GM19043 (cell line): ENCODE measurements around the gene FHIT.
"Not testable (repeated sequence)": the region's sequence is repeated elsewhere in the genome, so short reads cannot be mapped to it uniquely, and the experiment has no call there.

Experiments
- ATAC-seq: cut with Tn5 transposase; IDR thresholded peaks from one replicate; pipeline ENCODE4 v1.9.1; 2021; ENCODE audit warnings: low read depth; ENCODE audit not compliant: unreplicated experiment

FHIT gene

DNA sequence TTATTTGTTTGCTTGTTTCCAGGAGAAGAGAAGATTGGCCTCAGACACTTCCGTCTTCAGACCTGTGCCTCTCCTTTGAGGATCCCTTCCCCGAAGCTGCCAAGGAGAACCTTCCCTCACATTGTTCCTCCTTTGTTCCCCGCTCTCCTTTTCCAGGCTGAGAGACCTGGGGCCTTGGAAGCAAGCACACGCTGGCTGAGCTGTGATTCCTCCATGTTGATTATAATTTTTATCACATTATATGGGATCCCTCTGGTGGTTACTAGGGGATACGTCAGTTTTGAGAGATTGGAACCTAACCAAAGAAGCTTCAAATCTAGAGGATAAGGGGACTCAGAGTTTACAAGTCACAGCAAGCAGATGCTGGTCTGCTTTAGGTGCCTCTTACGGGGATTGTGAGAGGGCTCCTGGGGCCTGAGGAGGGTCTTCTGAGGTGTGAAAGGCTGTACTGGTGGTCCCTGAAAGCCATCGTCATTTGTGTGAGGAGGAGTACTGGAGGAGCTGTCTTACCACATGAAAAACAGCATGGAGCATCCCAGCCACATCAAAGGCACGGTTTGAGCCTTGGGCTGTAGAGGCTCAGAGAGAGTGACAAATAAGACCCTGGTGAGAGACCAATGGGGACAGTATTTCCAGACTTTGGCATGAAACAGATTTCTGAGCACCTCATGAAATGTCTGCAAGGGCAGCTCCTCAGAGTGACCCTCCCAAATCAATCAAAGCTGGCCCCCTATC, 1441.4 kb downstream of the FHIT start:
- ATAC-seq: no peak

DNA sequence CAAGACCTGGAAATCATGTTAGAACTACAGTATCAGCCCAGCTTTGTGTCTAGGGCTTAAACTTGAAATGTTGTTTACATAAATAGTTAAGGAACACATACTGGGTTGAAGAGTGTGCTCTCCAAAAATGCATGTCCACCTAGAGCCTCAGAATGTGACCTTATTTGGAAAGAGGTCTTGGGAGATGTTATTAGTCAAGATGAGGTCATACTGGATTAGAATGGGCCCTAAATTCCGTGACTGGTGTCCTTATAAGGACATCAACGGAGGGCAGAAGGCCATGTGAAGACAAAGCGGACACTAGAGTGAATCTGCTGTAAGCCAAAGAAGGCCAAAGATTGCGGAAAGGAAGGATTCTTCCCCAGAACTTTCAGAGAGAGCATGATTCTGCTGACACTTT, 1442.2 kb downstream of the FHIT start:
- no peak for ATAC-seq

DNA sequence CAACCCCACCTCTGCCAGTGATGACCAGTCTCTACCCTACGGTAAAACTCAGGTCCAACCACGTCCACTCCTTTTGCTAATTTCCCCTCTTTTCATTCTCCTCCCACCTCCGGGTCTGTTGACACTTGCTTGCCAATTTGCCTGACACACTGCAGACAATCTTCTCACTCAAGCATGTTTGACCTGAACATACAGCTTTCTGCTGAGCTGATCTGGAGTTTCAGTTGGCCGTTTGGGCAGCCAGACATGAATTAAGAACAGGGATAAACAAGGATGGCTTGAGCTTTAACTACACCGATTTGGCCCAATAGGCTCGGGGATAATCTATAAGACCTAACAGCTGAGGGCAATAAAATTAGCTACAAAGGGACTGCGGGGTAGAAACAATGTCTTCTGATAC, 1442.8 kb downstream of the FHIT start:
- no peak for ATAC-seq

DNA sequence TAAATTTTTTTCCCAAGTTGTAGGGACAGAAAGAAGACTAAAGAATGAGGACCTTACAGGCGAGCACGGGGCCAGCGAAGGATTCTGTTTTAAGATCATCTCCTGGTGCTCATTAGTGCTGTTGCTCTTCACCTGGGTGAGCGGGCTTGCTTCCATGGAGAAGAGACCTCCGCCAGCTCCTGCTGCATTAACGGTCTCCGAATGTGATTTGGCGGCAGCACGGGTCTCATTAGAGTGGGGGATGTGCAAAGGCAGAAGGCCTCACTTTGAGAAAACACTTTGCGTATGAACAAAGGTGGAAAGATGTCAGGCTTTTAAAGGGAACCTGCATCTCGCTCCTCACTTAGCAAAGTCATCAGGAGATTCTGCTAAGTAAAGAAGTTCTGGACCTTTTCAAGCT, 1448.0 kb downstream of the FHIT start:
- ATAC-seq: no peak

DNA sequence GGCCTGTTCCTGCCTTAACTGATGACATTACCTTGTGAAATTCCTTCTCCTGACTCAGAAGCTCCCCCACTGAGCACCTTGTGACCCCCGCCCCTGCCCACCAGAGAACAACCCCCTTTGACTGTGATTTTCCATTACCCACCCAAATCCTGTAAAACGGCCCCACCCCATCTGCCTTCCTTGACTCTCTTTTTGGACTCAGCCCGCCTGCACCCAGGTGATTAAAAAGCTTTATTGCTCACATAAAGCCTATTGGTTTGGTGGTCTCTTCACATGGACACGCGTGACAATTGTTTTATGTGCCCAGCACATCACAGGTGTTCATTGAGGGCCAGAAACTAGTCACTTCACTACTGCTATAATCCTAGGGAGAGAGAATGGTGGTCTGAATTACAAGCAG, 1448.8 kb downstream of the FHIT start:
- ATAC-seq: not testable (repeated sequence)

DNA sequence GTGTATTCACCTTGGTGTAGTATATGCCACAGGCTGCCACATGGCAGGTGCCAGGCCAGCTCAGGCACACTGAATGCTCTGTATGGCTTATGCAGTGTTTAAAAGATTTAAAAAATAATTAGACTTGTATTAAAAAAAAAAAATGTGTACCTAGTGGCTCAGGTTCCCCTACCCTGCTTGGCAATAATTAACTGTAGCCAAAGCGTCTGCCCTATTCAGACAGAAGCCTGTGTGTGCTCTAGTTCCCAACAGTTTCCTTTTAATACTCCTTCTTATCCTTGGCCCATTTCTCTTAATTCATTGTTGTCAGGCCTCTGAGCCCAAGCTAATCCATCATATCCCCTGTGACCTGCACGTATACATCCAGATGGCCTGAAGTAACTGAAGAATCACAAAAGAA, 1449.2 kb downstream of the FHIT start:
- no peak for ATAC-seq

DNA sequence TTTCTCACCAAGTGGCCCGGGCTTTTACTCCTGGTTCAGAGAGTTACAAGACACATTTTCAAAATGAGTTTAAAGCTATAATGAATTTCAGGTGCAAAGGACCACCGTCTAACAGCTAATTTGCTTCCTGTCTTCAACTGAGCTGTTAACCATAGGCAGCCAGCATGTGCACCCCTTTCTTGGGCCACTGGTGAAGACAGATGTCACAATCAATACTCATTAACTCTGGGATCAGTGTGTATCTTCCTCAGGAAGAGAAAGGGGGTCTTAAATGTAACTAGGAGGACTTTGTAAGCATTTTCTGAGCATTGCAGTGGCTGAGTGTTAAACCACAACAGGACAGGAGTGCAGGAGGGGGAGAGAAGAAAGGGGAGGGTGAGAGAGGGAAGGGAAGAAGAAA, 1450.8 kb downstream of the FHIT start:
- no peak for ATAC-seq

DNA sequence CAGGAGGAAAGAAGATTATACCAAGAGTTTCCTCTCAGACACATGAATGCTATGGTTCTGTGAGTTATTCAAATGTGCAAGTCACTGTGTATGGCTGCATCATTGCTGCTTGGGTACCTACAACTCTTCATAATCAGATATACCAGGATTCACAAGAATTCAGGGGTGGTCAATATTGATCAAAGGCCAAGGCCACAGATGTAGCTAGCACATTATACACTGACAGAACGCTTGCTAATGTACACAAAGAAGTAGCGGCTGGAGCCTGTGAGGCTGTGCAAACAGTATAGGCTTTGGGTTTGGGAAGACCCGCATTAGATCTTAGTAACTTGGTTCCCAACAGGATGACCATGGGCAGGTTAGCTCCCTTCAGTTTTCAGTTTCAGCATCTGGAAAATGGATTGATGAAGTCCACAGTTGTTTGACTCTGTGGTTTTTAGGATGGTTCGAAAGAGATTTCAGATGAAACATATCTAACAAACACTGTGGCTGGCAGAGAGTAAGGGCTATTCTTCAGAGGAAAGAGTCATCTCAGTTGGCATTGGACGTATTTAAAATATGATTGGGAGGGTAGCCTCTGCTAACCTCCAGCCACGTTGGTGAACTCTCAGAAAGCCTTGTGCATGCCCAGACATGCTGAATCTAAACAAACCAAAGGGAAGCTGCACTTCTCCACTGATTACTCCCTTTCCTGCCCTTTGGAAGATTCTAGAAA, 1452.7 kb downstream of the FHIT start:
- no peak for ATAC-seq

DNA sequence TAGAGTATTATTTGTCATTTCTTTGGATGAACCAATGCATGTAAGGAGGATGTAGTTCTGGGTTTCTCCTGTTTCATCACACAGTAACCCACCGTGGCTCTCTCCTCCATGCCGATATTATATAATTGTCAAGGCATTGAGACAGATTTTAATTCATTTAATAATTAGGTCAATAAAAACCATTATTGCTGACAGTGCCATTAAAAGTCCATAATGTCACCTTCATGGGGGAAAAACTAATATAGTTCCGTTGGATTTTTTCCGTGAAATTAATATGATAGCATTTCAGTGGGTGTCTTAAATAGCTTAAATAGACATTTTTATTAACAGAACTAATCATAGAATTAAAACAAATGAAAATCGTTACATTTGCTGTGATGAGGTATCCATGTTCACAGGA, 1453.7 kb downstream of the FHIT start:
- no peak for ATAC-seq

DNA sequence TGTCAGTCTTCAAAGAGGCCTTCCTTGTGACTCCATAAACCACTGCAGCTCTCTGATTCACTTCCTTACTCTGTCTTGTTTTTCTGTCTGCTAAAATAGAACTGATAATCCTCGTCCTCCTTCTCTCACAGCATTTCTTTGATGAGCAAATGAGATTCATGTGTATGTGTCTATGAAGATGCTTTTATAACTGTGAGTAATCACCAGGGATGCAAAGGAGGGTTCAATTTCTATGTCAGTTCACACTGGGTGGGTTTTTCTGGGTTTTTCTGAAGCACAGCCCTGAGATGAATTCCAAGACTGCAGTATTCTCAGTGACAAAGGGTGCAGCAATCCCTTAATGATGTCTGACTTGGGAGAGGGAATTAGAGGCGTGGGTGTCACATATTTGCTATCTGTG, 1454.8 kb downstream of the FHIT start:
- ATAC-seq: no peak

DNA sequence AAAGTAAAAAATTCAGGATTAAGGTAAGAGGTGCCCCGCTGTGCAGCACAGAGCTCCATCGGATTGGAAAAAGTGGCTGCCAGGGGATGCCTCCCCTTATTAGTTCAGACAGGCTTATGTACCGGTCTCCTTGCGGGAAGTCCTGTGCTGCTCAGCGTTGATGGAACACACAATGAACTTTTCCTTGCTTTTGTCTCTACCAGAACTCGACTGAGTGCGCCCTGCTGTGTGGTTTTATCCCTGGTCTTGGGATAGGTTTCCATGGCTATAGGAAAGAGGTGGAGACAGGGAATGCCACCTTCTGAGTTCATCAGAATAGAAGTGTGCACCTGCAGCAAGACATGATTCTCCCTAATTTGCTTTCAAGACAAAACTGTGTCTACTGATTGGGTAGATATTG, 1455.5 kb downstream of the FHIT start:
- ATAC-seq: no peak

DNA sequence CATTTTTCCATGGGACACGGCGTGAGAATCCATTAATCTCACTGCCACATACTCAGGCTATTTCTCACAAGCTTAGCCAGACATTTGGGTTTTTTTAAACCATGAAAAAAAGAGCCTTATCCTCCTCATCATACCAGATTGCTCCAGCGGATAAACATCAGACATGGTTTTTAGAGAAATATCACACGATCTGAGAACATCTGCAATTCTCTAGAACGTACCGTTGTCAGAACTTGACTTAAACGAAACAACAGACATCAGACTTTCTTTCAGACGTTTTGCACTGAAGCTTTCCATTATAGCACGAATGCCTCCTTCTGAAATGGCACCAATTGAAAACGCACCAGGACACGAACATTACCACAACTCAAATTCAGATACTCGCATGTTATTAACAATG, 1457.3 kb downstream of the FHIT start:
- ATAC-seq: no peak

DNA sequence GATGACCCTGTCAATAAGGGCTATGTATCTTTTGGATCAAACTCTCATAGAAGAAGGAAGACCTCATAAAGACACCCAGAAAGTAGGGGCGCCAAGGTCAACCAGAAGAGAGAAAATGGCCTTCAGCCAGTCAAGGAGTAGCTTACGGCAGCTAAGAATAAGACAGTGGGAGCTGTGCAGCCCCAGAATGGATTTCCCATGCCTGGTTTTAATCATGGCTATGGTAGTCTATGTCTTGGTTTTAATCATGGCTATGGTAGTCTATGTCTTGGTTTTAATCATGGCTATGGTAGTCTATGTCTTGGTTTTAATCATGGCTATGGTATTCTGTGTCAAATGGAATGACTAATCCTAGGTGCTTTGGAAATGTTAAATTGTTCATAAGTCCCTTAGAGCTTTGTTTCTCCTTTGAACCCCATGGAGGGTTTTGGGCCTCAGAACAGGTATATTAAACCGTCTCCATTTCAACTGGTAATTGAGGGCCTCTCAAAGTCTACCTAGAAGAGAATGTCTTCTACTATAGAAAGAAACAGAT, 1459.4 kb downstream of the FHIT start:
- no peak for ATAC-seq

DNA sequence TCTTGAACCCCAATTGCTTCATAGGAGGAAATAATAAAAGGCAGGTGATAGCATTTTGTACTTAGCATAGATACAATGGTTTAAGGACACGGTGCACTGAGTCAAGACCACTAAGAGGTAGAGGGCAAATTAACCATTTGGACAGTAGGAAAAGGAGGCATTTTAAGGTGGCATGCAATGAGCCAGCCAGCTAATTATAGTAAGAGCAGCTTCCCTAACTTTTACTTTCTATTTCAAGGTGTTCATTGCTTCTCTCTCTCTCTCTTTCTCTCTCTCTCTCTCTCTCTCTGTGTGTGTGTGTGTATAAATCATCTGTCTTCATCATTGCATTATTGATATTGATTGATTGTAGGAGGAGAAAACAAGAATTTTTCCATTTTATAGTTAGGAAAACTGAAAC, 1461.0 kb downstream of the FHIT start:
- ATAC-seq: no peak

DNA sequence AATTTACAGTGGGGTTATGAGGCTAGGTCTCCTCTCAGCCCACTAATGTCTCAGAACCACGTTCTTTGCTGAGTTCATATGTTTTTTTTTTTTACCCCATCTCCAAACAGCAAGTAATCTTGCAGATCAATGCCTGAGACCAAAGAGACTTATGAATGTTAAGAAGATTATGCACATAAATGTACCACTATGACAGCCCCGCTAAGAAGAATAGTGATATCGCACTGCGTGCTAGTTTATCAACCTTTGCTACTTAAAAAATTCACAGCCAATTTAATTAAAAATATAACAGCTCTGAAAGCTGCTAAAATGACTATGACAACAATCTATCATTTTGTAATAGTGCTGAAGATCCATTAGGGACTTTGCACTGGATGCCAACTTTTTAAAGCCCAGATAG, 1462.5 kb downstream of the FHIT start:
- ATAC-seq: no peak

DNA sequence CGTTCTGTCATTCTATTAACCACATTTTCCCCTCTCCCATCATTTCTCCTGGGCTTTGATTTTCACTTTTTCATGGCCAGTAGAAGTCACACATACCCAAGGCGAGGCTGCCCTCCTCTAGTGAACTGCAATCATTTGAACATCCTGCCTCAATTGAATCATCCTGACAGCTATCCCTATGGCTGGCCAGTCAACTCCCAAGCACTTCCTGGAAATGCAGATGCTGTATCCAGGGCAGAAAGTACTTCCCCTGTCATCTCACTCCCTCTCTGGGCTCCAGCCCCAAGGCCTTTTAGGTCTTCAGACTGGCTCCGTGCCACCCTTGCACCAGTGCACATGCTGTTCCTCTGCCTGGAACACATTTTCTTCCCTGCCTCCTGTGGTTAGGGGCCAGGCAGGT, 1463.1 kb downstream of the FHIT start:
- ATAC-seq: no peak

DNA sequence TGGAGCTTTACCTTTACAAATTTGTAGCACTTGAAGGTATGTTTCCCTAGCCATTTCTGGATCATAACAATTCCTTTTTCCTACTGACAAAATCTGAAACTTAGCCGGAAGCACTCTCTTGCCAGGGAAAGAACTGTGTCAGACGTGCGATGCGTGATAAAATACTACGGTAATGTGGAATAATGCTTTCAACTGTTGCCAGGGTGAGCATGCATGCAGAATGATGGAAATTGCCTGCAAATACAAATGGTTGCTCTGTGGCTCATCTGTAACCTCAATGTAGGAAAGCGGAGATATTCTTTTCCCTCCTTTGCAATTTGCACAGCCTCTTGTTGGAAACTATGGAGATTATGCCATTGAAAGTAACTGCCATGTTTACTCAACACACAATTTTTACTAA, 1464.9 kb downstream of the FHIT start:
- no peak for ATAC-seq

DNA sequence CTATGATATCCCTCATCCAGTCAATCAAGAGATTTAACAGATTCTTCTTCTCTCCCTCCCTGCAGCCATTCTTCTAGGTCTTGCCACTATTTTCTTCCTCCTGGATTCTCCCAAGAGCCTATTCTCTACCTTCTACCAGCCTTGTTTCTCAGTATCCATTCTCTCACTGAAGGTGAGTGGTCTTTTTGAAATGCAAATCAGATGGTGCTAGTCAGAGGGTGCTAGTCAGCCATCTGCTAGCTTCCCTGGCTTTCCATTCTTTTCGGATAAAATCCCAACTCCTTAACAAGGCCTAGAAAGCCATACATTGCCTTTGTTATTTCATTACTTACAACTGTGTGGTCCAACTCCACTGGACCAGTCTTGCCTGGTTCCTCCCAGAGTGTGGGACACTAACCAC, 1467.1 kb downstream of the FHIT start:
- no peak for ATAC-seq

DNA sequence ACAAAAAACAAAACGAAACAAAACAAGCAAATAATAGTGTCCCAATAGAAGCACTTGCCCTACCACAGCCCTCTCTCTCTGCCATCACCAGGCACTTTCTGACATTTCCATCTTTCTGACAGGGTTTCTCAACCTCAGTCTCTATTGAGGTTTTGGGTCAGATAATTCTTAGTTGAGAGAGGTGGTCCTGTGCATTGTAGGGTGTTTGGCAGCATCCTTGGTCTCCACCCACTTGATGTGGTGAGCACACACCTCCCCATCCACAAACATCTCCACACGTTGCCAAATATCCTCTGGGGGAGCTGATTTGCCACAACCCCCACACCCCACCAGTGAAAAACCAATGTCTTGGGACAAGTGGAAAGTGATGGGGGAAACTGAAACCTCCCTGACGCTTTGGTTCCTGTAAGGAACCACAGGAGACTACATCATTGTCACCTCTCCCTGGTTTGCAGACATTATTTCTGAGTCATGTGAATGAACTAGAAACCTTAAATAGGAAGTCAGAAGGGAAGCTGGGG, 1467.7 kb downstream of the FHIT start:
- no peak for ATAC-seq

DNA sequence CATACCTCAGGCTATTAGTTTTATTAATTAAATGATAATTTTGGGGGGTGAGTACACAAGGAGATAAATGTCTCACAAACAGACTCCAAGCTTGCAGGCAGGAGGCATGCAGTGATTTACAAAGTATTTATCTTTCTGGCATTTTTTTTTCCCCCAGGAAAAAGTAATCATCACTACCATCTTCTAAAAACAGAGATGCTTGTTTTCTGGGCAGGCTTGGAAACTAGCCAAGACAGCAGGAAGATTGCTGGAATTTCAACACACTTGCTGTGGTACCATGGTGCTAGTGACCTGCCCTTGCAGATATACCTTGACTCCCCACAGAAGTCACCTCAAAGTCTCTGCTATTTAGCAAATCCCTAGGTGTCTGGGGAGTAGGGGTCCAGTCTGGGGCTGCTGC, 1468.6 kb downstream of the FHIT start:
- no peak for ATAC-seq

DNA sequence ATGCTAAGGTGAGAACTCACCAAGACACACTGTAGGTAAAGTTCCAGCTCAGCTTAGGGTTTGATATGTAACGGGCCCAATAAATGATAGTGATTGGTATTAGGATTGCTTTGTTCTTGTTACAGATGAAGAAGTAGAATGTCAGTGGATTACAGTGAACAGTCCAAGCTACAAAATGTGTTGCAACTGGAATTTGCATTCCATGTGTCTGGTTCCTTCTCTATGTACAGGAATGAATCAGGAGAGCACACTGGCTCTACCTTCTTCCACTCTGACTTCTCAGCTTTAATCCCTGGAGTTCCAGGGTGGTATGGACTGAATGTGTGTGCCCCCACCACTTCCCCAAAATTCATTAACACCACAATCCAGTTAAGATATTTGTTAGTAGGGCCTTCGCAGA, 1471.0 kb downstream of the FHIT start:
- ATAC-seq: no peak

DNA sequence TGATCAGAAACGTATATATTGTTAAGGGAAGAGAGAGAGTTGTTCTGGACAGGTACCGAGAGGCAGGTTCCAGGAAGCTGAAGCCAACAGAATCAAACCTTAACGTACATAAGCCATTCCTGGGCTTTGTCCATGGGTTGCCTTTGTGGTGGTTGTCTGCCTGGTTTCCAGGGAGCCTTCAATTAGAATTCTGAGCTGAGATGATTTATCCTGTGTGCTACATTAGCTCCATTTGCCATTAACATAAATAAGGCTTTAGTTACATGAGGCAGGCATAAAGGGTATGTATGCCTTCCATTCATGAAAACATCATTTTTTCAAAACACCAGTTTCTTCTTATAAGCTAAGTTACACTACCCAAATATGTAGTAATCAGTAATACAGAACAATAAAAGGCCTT, 1472.0 kb downstream of the FHIT start:
- no peak for ATAC-seq
